SK-N-SH (cell line): ENCODE results near the gene C15orf39. TPM values are rescaled to one million over a fixed set of nuclear protein-coding genes. Genes with fewer than 3 reads are reported as not detected.

Source experiments
- CTCF ChIA-PET: fragments of 300-600, 350-600 bp; formaldehyde crosslinking; extraction: SDS; loops from one replicate; lab custom pipeline; 2021; lab: Yijun Ruan, JAX
- POLR2A ChIA-PET: fragments of 350-600 bp; sonication (Branson Sonifier 250); formaldehyde crosslinking; extraction: SDS; loops from one replicate; lab custom pipeline; 2020; ENCODE audit warnings: antibody characterized with exemption, inconsistent platforms; lab: Yijun Ruan, JAX
- DNase-seq: peaks from one replicate; pipeline ENCODE4 v3.0.0; 2012
- H2AFZ ChIP-seq: fragments of 200-600 bp; sonication (generic); 2 replicates; pipeline ENCODE4 v1.8.1; 2016; ENCODE audit warnings: antibody characterized with exemption, mild to moderate bottlenecking, low read depth
- H3F3A ChIP-seq: fragments of 200-600 bp; sonication (generic); replicated peaks from 2 replicates; pipeline ENCODE3; 2016; ENCODE audit warnings: antibody characterized with exemption, mild to moderate bottlenecking; ENCODE audit not compliant: insufficient read depth
- H3K27ac ChIP-seq, 2 experiments: fragments of 200-500 bp in 1 of 2; fragments of 200-600 bp in 1 of 2; sonication (Bioruptor generic) in 1 of 2; sonication (generic), shearing (Covaris generic) in 1 of 2; 2 replicates each; pipeline versions ENCODE4 v1.5.1 to v1.6.1; 2014 to 2016; ENCODE audit warnings: low read depth in 2 of 2, inconsistent platforms in 1 of 2, low read length in 1 of 2, mild to moderate bottlenecking in 1 of 2, mixed read lengths in 1 of 2
- H3K27me3 ChIP-seq: fragments of 200-600 bp; sonication (generic), shearing (Covaris generic); 2 replicates; pipeline ENCODE4 v1.6.1; 2016; ENCODE audit warnings: mixed run types; ENCODE audit not compliant: insufficient read depth
- H3K36me3 ChIP-seq, 2 experiments: fragments of 200-500 bp in 1 of 2; fragments of 200-600 bp in 1 of 2; sonication (Bioruptor generic) in 1 of 2; sonication (generic) in 1 of 2; replicated peaks in 1 of 2; 2 replicates each; pipeline versions ENCODE3 to v1.5.1; 2014 to 2016; ENCODE audit warnings: low read length in 1 of 2, mild to moderate bottlenecking in 1 of 2; ENCODE audit not compliant: insufficient read depth in 2 of 2, control insufficient read depth in 1 of 2
- H3K4me1 ChIP-seq, 2 experiments: fragments of 200-500 bp in 1 of 2; fragments of 200-600 bp in 1 of 2; sonication (Bioruptor generic) in 1 of 2; sonication (generic), shearing (Covaris generic) in 1 of 2; 2 replicates each; pipeline versions ENCODE4 v1.5.1 to v1.6.1; 2014 to 2016; ENCODE audit warnings: low read depth in 1 of 2, low read length in 1 of 2, mixed run types in 1 of 2; ENCODE audit not compliant: insufficient read depth in 2 of 2, control insufficient read depth in 1 of 2
- H3K4me2 ChIP-seq: fragments of 200-600 bp; sonication (generic), shearing (Covaris generic); 2 replicates; pipeline ENCODE4 v1.6.1; 2017; ENCODE audit warnings: mixed run types
- H3K4me3 ChIP-seq, 2 experiments: fragments of 200-500 bp in 1 of 2; fragments of 200-600 bp in 1 of 2; sonication (Bioruptor generic) in 1 of 2; sonication (generic), shearing (Covaris generic) in 1 of 2; 2 replicates each; pipeline versions ENCODE4 v1.5.1 to v1.8.1; 2014 to 2016; ENCODE audit warnings: low read depth in 2 of 2, inconsistent platforms in 1 of 2, low read length in 1 of 2, mild to moderate bottlenecking in 1 of 2, mixed read lengths in 1 of 2, moderate library complexity in 1 of 2
- H3K79me2 ChIP-seq: fragments of 200-600 bp; sonication (generic); 2 replicates; pipeline ENCODE4 v1.8.1; 2017; ENCODE audit warnings: mild to moderate bottlenecking; ENCODE audit not compliant: insufficient read depth
- H3K9ac ChIP-seq: fragments of 200-600 bp; sonication (generic); 2 replicates; pipeline ENCODE4 v1.6.1; 2017; ENCODE audit warnings: mixed run types
- H3K9me2 ChIP-seq: fragments of 200-600 bp; sonication (generic); 2 replicates; pipeline ENCODE4 v1.6.1; 2017; ENCODE audit warnings: mixed run types
- H3K9me3 ChIP-seq: fragments of 200-600 bp; sonication (generic); 2 replicates; pipeline ENCODE4 v1.6.1; 2017; ENCODE audit warnings: mixed run types, mild to moderate bottlenecking, moderate library complexity
- H4K20me1 ChIP-seq: fragments of 200-600 bp; sonication (generic); 2 replicates; pipeline ENCODE4 v1.6.1; 2017; ENCODE audit warnings: mild to moderate bottlenecking, mixed run types; ENCODE audit not compliant: insufficient read depth
- CHD2 ChIP-seq: fragments of 150-350 bp; IDR thresholded peaks from 2 replicates; pipeline ENCODE4 v1.6.1; 2018; ENCODE audit warnings: low read length; ENCODE audit not compliant: partially characterized antibody
- CTCF ChIP-seq: fragments of 200-600 bp; sonication (generic); IDR thresholded peaks from 2 replicates; pipeline ENCODE4 v1.6.1; 2017; ENCODE audit warnings: antibody characterized with exemption, mild to moderate bottlenecking, moderate library complexity
- ELF1 ChIP-seq: IDR thresholded peaks from 2 replicates; pipeline ENCODE4 v1.4.0; 2012
- EP300 ChIP-seq, 2 experiments: IDR thresholded peaks; 2 replicates each; pipeline versions ENCODE4 v1.4.0 to v1.6.1; 2012; ENCODE audit warnings: borderline replicate concordance in 1 of 2, low read depth in 1 of 2, low read length in 1 of 2
- FOSL2 ChIP-seq: IDR thresholded peaks from 2 replicates; pipeline ENCODE4 v1.4.0; 2012; ENCODE audit warnings: low read depth, mild to moderate bottlenecking, moderate library complexity, borderline replicate concordance
- FOXM1 ChIP-seq: IDR thresholded peaks from 2 replicates; pipeline ENCODE4 v1.4.0; 2012; ENCODE audit warnings: low read depth, mild to moderate bottlenecking
- JUND ChIP-seq: IDR thresholded peaks from 2 replicates; pipeline ENCODE4 v1.4.0; 2012
- MEF2A ChIP-seq: IDR thresholded peaks from 2 replicates; pipeline ENCODE4 v1.4.0; 2012; ENCODE audit warnings: low read depth, borderline replicate concordance
- MXI1 ChIP-seq: IDR thresholded peaks from 2 replicates; pipeline ENCODE4 v1.6.1; 2012; ENCODE audit warnings: mild to moderate bottlenecking, low read depth, low read length, improper control_type of control experiment
- POLR2AphosphoS5 ChIP-seq: IDR thresholded peaks from 2 replicates; pipeline ENCODE4 v1.6.1; 2012; ENCODE audit warnings: low read depth, low read length
- RAD21 ChIP-seq: IDR thresholded peaks from 2 replicates; pipeline ENCODE4 v1.6.1; 2012; ENCODE audit warnings: mild to moderate bottlenecking, low read length
- RCOR1 ChIP-seq: fragments of 150-350 bp; IDR thresholded peaks from 2 replicates; pipeline ENCODE4 v1.6.1; 2017; ENCODE audit warnings: antibody characterized with exemption, low read length
- RFX5 ChIP-seq: IDR thresholded peaks from 2 replicates; pipeline ENCODE4 v1.6.1; 2012; ENCODE audit warnings: mild to moderate bottlenecking, improper control_type of control experiment, low read length
- RXRA ChIP-seq: IDR thresholded peaks from 2 replicates; pipeline ENCODE4 v1.4.0; 2012; ENCODE audit warnings: low read depth, mild to moderate bottlenecking, borderline replicate concordance
- SIN3A ChIP-seq: IDR thresholded peaks from 2 replicates; pipeline ENCODE4 v1.6.1; 2012; ENCODE audit warnings: low read depth, mild to moderate bottlenecking, low read length, moderate library complexity, borderline replicate concordance
- TAF1 ChIP-seq: IDR thresholded peaks from 2 replicates; pipeline ENCODE4 v1.6.1; 2012; ENCODE audit warnings: low read depth, mild to moderate bottlenecking, low read length, moderate library complexity, borderline replicate concordance
- TEAD4 ChIP-seq: IDR thresholded peaks from 2 replicates; pipeline ENCODE4 v1.4.0; 2012; ENCODE audit warnings: mild to moderate bottlenecking, borderline replicate concordance; ENCODE audit not compliant: insufficient read depth
- USF2 ChIP-seq: fragments of 150-350 bp; IDR thresholded peaks from 2 replicates; pipeline ENCODE4 v1.6.1; 2017; ENCODE audit warnings: antibody characterized with exemption, low read length, low read depth, borderline replicate concordance
- YY1 ChIP-seq: IDR thresholded peaks from 2 replicates; pipeline ENCODE4 v1.4.0; 2012; ENCODE audit warnings: low read depth, mild to moderate bottlenecking
- WGBS: methylation state at CpG from one replicate; pipeline ENCODE4 v1.1.6; 2017; ENCODE audit warnings: low lambda C conversion rate; 5-methylcytosine and 5-hydroxymethylcytosine counted together
- polyA plus RNA-seq, 3 experiments: library from polyadenylated mRNA; depleted of rRNA; stranded (reverse); fragments of >200 nt; gene quantifications; 2 replicates each; pipeline ENCODE4 v1.2.3, GENCODE V29; 2012
- TF ChIP-seq, protein P1 (sequence below): fragments of 150-350 bp; IDR thresholded peaks from 2 replicates; pipeline ENCODE4 v1.6.1; 2016; ENCODE audit warnings: mild to moderate bottlenecking, low read depth, low read length

Gene C15orf39
- polyA plus RNA-seq, 1 of the 3 experiments (the other 2 are of a cell fraction), result 2.5 TPM

DNA sequence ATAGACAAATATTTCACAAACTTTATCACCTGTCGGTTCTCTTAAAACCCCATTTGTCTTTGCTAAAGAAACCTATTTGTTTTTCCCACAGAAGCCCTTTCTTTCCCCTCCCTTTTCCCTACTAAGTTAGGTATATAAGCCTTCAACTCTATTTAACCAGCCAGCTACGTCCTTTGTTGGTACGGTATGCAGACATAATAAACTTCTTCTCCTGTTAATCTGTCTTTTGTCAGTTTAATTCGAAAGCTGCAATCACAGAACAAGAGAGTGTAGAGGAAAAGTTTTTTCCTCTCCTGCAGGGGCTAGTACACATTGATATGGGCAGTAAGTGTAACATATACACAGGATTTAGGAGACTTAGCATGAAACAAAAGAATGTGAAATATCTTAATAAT, 21.9 kb upstream of the C15orf39 start:
- Histone ChIP-seq H3K27me3 (no peaks in the 10 kb centered on the region), H3K4me1 (peaks cover 12 to 37% of the 10 kb centered on the region in 2 experiments; a peak in 3 of 4 replicates), H3K4me2 (no peak overlapping the region), H3K9me2 (no peaks in the 10 kb centered on the region), H3K27ac (peak overlapping the region in 1 of 2 experiments; percentile 73; a peak in 1 of 4 replicates), H3K9me3 (no peaks in the 10 kb centered on the region), H3K9ac (no peak overlapping the region), H4K20me1 (no peaks in the 10 kb centered on the region), H2AFZ (no peak overlapping the region), H3K79me2 (no peaks in the 10 kb centered on the region), H3K4me3 (no peak overlapping the region), H3K36me3 (no peaks in the 10 kb centered on the region), H3F3A (peaks cover 7% of the 10 kb centered on the region)
- no peak for TF ChIP-seq JUND
- no peak for TF ChIP-seq CHD2
- no peak for TF ChIP-seq ELF1
- TF ChIP-seq USF2, result no peak
- no peak for TF ChIP-seq TEAD4
- no peak for TF ChIP-seq TAF1
- no peak for TF ChIP-seq RCOR1
- TF ChIP-seq EP300 (IDR thresholded peaks at IDR 0.05; ENCODE audit: borderline replicate concordance in 1 of 2, low read depth in 1 of 2, low read length in 1 of 2), result no peak
- no peak for TF ChIP-seq CTCF
- TF ChIP-seq POLR2AphosphoS5, result no peak
- no peak for TF ChIP-seq FOXM1
- no peak for TF ChIP-seq YY1
- DNase-seq, result no peak
- 85% methylated on average over 4 of the region's 4 CpGs for WGBS
- CTCF ChIA-PET, result interaction anchor here (1.8 to 2.0 kb wide), 2 partner anchors 12 to 150 kb away, joined by 8 read pairs; no protein-coding TSS in a partner anchor
- POLR2A ChIA-PET, result no interaction called here

DNA sequence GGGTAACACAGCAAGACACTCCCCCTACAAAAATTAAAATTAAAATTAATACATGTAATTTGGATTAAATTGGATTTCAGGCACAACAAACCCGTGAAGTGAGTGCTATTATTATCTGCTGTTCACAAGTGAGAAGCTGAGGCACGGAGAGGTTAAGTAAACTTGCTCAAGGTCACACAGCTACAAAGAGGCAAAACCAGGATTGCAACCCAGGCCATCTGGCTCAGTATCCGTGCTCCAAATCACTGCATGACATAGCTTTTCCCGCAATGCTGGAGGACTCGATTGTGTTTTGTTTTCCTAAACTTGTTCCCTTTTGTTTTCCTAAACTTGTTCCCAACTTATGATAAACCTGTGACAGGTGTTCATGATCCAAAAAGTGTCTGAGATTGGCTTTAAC, 19.9 kb upstream of the C15orf39 start:
- TF ChIP-seq, protein P1, sequence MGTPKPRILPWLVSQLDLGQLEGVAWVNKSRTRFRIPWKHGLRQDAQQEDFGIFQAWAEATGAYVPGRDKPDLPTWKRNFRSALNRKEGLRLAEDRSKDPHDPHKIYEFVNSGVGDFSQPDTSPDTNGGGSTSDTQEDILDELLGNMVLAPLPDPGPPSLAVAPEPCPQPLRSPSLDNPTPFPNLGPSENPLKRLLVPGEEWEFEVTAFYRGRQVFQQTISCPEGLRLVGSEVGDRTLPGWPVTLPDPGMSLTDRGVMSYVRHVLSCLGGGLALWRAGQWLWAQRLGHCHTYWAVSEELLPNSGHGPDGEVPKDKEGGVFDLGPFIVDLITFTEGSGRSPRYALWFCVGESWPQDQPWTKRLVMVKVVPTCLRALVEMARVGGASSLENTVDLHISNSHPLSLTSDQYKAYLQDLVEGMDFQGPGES, result no peak
- TF ChIP-seq RXRA, result no peak
- no peak for TF ChIP-seq JUND
- TF ChIP-seq MEF2A, result no peak
- TF ChIP-seq SIN3A, result no peak
- TF ChIP-seq RFX5, result no peak
- no peak for TF ChIP-seq FOSL2
- TF ChIP-seq RAD21, result no peak
- TF ChIP-seq MXI1, result no peak
- no peak for TF ChIP-seq CHD2
- TF ChIP-seq ELF1, result no peak
- TF ChIP-seq, all 33 proteins: peak for 0
- Histone ChIP-seq H3K9me2 (no peaks in the 10 kb centered on the region), H3K9me3 (no peaks in the 10 kb centered on the region), H4K20me1 (no peaks in the 10 kb centered on the region), H3K27ac (no peak overlapping the region; a peak in 1 of 4 replicates), H3K4me1 (peaks cover 6 to 37% of the 10 kb centered on the region in 2 experiments; a peak in 3 of 4 replicates), H3K4me3 (no peak overlapping the region), H3K27me3 (no peaks in the 10 kb centered on the region), H3K79me2 (no peaks in the 10 kb centered on the region), H3K4me2 (no peak overlapping the region), H2AFZ (no peak overlapping the region), H3K9ac (no peak overlapping the region), H3K36me3 (no peaks in the 10 kb centered on the region), H3F3A (peaks cover 7% of the 10 kb centered on the region)
- ChIA-PET CTCF (interaction anchor here (1.0 to 2.3 kb wide), 7 partner anchors 10 to 280 kb away, joined by 3 to 12 read pairs (median 6); partner anchors contain the start of gene C15orf39), POLR2A (no interaction called here)
- no peak for DNase-seq
- WGBS, result 90% methylated on average over 5 of the region's 5 CpGs
